ENCODE data around the gene OLFM2.

GRCh38 chr19:9839415-9839814 lies 96.9 kb downstream of the OLFM2 start:
- TF ChIP-seq CTCF (conservative IDR thresholded peaks at IDR 0.05; ENCODE audit: low read length) = no peak
- no peak for TF ChIP-seq EZH2phosphoT487 (IDR thresholded peaks at IDR 0.05; ENCODE audit: borderline replicate concordance)

All from Loucy (cell line).